OCI-LY3 (cell line): ENCODE results near the gene TINAG.

Experiments used
- H2AFZ ChIP-seq: fragments of 200-600, 300-600 bp; shearing (Covaris generic); 2 replicates; pipeline ENCODE4 v1.6.0; 2014; ENCODE audit warnings: antibody characterized with exemption, low read depth, low read length
- H3K27ac ChIP-seq: fragments of 200-600, 300-600 bp; sonication (generic); 2 replicates; pipeline ENCODE4 v1.5.1; 2014; ENCODE audit warnings: mild to moderate bottlenecking, low read length, moderate library complexity, mixed read lengths
- H3K27me3 ChIP-seq: fragments of 200-600, 300-600 bp; sonication (generic); 2 replicates; pipeline ENCODE4 v1.6.1; 2014; ENCODE audit warnings: low read depth, low read length, mixed read lengths
- H3K36me3 ChIP-seq: fragments of 200-600, 300-600 bp; sonication (generic); replicated peaks from 2 replicates; pipeline ENCODE3; 2014; ENCODE audit warnings: low read depth, low read length, mixed read lengths
- H3K4me1 ChIP-seq: fragments of 300-600, 200-600 bp; sonication (generic); 2 replicates; pipeline ENCODE4 v1.6.1; 2014; ENCODE audit warnings: low read length, mixed read lengths
- H3K4me2 ChIP-seq: fragments of 200-600, 300-600 bp; sonication (generic); 2 replicates; pipeline ENCODE4 v1.6.1; 2014; ENCODE audit warnings: low read length, mixed read lengths
- H3K4me3 ChIP-seq: fragments of 300-600, 200-600 bp; sonication (generic); 2 replicates; pipeline ENCODE4 v1.5.1; 2014; ENCODE audit warnings: antibody characterized with exemption, mild to moderate bottlenecking, low read length, moderate library complexity
- H3K79me2 ChIP-seq: fragments of 300-600, 200-600 bp; shearing (Covaris generic); 2 replicates; pipeline ENCODE4 v1.6.1; 2014; ENCODE audit warnings: mild to moderate bottlenecking, low read length, mixed read lengths
- H3K9ac ChIP-seq: fragments of 300-600, 200-600 bp; shearing (Covaris generic); 2 replicates; pipeline ENCODE4 v1.6.0; 2014; ENCODE audit warnings: mild to moderate bottlenecking, low read length, moderate library complexity
- H3K9me3 ChIP-seq: fragments of 200-600, 300-600 bp; shearing (Covaris generic); 2 replicates; pipeline ENCODE4 v1.6.1; 2014; ENCODE audit warnings: low read length, mixed read lengths; ENCODE audit not compliant: insufficient read depth
- H4K20me1 ChIP-seq: fragments of 200-600, 300-600 bp; sonication (generic); 2 replicates; pipeline ENCODE4 v1.6.1; 2016; ENCODE audit warnings: low read length, mixed read lengths; ENCODE audit not compliant: insufficient read depth
- EZH2phosphoT487 ChIP-seq: fragments of 200-600 bp; shearing (Covaris generic); IDR thresholded peaks from 2 replicates; pipeline ENCODE4 v1.6.1; 2018; ENCODE audit warnings: antibody characterized with exemption, mixed run types, low read depth
- TF ChIP-seq, protein P1 (sequence below): fragments of 200-600, 300-600 bp; sonication (generic); IDR thresholded peaks from 2 replicates; pipeline ENCODE4 v1.5.1; 2014; ENCODE audit warnings: antibody characterized with exemption, low read length, low read depth

The TINAG gene

GRCh38 chr6:54391577-54391976 is 83.3 kb downstream of the TINAG start:
- H3K9me3 ChIP-seq = peaks cover 7% of the 10 kb centered on the region
- no peaks in the 10 kb centered on the region for H3K36me3 ChIP-seq
- H3K79me2 ChIP-seq = no peaks in the 10 kb centered on the region
- H3K27ac ChIP-seq = no peak overlapping the region
- H2AFZ ChIP-seq = no peak overlapping the region
- H3K4me2 ChIP-seq = no peak overlapping the region
- H3K4me1 ChIP-seq = no peaks in the 10 kb centered on the region
- H3K9ac ChIP-seq = no peak overlapping the region
- TF ChIP-seq, protein P1, sequence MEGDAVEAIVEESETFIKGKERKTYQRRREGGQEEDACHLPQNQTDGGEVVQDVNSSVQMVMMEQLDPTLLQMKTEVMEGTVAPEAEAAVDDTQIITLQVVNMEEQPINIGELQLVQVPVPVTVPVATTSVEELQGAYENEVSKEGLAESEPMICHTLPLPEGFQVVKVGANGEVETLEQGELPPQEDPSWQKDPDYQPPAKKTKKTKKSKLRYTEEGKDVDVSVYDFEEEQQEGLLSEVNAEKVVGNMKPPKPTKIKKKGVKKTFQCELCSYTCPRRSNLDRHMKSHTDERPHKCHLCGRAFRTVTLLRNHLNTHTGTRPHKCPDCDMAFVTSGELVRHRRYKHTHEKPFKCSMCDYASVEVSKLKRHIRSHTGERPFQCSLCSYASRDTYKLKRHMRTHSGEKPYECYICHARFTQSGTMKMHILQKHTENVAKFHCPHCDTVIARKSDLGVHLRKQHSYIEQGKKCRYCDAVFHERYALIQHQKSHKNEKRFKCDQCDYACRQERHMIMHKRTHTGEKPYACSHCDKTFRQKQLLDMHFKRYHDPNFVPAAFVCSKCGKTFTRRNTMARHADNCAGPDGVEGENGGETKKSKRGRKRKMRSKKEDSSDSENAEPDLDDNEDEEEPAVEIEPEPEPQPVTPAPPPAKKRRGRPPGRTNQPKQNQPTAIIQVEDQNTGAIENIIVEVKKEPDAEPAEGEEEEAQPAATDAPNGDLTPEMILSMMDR = no peak
- no peak for TF ChIP-seq EZH2phosphoT487
- no peaks in the 10 kb centered on the region for H4K20me1 ChIP-seq
- H3K4me3 ChIP-seq = no peak overlapping the region
- H3K27me3 ChIP-seq = no peaks in the 10 kb centered on the region

GRCh38 chr6:54403096-54403495 is 94.9 kb downstream of the TINAG start:
- no peak overlapping the region for H2AFZ ChIP-seq
- no peak overlapping the region for H3K4me2 ChIP-seq
- no peaks in the 10 kb centered on the region for H3K9me3 ChIP-seq
- H3K4me3 ChIP-seq = no peak overlapping the region
- no peaks in the 10 kb centered on the region for H3K79me2 ChIP-seq
- no peaks in the 10 kb centered on the region for H4K20me1 ChIP-seq
- TF ChIP-seq EZH2phosphoT487 = no peak
- TF ChIP-seq, protein P1 = no peak
- H3K9ac ChIP-seq = no peak overlapping the region
- H3K27me3 ChIP-seq = no peaks in the 10 kb centered on the region
- H3K36me3 ChIP-seq = no peaks in the 10 kb centered on the region
- H3K4me1 ChIP-seq = peaks cover 3% of the 10 kb centered on the region; the same call in 1 of the 2 replicates
- H3K27ac ChIP-seq = no peak overlapping the region

- H3K4me3 ChIP-seq = no peak overlapping the region
- H3K9me3 ChIP-seq = no peaks in the 10 kb centered on the region
- no peaks in the 10 kb centered on the region for H3K79me2 ChIP-seq
- no peak overlapping the region for H3K9ac ChIP-seq
- no peak overlapping the region for H2AFZ ChIP-seq
- H3K4me2 ChIP-seq = no peak overlapping the region
- no peaks in the 10 kb centered on the region for H4K20me1 ChIP-seq
- H3K27ac ChIP-seq = no peak overlapping the region
- H3K4me1 ChIP-seq = peaks cover 3% of the 10 kb centered on the region; the same call in 1 of the 2 replicates
- H3K27me3 ChIP-seq = no peaks in the 10 kb centered on the region
- TF ChIP-seq, protein P1 = no peak
- no peak for TF ChIP-seq EZH2phosphoT487
- no peaks in the 10 kb centered on the region for H3K36me3 ChIP-seq
Measured at GRCh38 chr6:54404791-54405190, 96.5 kb downstream of the TINAG start.

DNA sequence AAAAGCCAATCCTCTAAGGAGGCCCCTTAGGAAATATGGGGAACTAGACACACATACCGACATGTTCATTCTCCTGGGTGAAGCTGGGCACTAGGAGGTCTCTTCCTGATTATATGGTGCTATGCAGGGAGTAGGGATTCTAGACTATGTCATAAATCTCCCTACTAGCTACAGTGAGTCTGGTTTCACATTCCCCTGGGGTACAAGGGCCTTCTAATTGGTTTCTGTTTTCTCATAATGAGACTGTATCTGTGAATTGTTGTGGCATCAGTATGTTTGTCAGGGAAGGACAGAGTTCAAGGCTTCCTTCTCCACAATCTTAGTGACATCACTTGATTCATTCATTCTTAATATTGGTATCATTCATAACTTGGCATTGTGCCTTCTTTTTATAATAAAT is 103.5 kb downstream of the TINAG start:
- no peaks in the 10 kb centered on the region for H4K20me1 ChIP-seq
- H3K36me3 ChIP-seq = no peaks in the 10 kb centered on the region
- no peak overlapping the region for H3K4me2 ChIP-seq
- TF ChIP-seq, protein P1 = no peak
- TF ChIP-seq EZH2phosphoT487 = no peak
- no peak overlapping the region for H3K9ac ChIP-seq
- H2AFZ ChIP-seq = no peak overlapping the region
- no peaks in the 10 kb centered on the region for H3K79me2 ChIP-seq
- no peaks in the 10 kb centered on the region for H3K4me1 ChIP-seq
- no peaks in the 10 kb centered on the region for H3K9me3 ChIP-seq
- H3K27ac ChIP-seq = no peak overlapping the region
- H3K27me3 ChIP-seq = no peaks in the 10 kb centered on the region
- H3K4me3 ChIP-seq = no peak overlapping the region
